ENCODE measurements around the gene BACE1-AS. TPM values are rescaled to one million over a fixed set of nuclear protein-coding genes. Genes with fewer than 3 reads are reported as not detected.
A peak's percentile ranks its signal among the peaks of the same experiment; 100 is the strongest.

Gene BACE1-AS
- total and polyA plus RNA-seq, 2 donors (not counting 1 experiment from before 2014, with no cell fraction given): 4.2 to 4.5 TPM

DNA sequence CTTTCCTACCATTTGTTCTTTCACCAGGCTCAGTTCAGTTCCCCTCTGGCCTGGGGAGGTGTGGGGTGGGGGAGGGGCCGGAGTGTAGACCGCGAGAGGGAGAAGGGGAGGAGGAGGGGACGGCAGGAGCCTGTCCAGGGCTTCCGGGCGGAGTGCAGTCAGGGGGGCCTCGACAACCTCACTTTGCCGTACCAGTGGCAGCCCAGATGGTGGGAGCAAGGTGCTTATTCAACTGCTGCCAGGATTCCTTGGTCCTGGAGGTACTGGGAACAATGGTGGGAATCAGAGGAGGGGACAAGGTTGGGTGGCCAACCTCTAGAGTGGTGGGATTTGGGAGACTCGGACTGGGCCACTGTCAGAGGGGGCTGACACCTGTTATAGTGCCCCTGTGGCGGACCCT is 23.7 kb downstream of the BACE1-AS start:
- TF ChIP-seq, protein P1, sequence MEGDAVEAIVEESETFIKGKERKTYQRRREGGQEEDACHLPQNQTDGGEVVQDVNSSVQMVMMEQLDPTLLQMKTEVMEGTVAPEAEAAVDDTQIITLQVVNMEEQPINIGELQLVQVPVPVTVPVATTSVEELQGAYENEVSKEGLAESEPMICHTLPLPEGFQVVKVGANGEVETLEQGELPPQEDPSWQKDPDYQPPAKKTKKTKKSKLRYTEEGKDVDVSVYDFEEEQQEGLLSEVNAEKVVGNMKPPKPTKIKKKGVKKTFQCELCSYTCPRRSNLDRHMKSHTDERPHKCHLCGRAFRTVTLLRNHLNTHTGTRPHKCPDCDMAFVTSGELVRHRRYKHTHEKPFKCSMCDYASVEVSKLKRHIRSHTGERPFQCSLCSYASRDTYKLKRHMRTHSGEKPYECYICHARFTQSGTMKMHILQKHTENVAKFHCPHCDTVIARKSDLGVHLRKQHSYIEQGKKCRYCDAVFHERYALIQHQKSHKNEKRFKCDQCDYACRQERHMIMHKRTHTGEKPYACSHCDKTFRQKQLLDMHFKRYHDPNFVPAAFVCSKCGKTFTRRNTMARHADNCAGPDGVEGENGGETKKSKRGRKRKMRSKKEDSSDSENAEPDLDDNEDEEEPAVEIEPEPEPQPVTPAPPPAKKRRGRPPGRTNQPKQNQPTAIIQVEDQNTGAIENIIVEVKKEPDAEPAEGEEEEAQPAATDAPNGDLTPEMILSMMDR (conservative IDR thresholded peaks at IDR 0.05 in 1 of 2, IDR thresholded peaks at IDR 0.05 in 1 of 2; ENCODE audit: low read depth in 1 of 2, low read length in 2 of 2): no peak
- TF ChIP-seq EZH2 (IDR thresholded peaks at IDR 0.05; ENCODE audit: low read length, missing control alignments): no peak
- Histone ChIP-seq H3K9me3 (ENCODE audit: control insufficient read depth, insufficient read depth, low read depth, low read length) (no peaks in the 10 kb centered on the region), H3K27me3 (ENCODE audit: control insufficient read depth, insufficient read depth, low read length) (no peaks in the 10 kb centered on the region), H4K20me1 (ENCODE audit: control insufficient read depth, extremely low read depth, insufficient read depth, low read length) (no peaks in the 10 kb centered on the region), H3K4me3 (replicated peaks in 1 of 4; ENCODE audit: control extremely low read depth in 1 of 4, insufficient read depth in 1 of 4, low read depth in 3 of 4, low read length in 4 of 4) (peak overlapping the region; percentile 81 to 87 (median 82)), H3K9ac (ENCODE audit: insufficient read depth, low read length) (peak overlapping the region; percentile 73), H3K27ac (ENCODE audit: insufficient read depth, low read length) (no peak overlapping the region), H3K4me2 (ENCODE audit: extremely low read depth, insufficient read depth, low read length) (peak overlapping the region; percentile 77), H3K4me1 (ENCODE audit: control insufficient read depth, extremely low read depth, insufficient read depth, low read length) (peaks cover 8% of the 10 kb centered on the region), H2AFZ (ENCODE audit: low read length) (no peak overlapping the region), H3K36me3 (ENCODE audit: control insufficient read depth, insufficient read depth, low read length) (no peaks in the 10 kb centered on the region), H3K79me2 (ENCODE audit: control insufficient read depth, insufficient read depth, low read length) (peaks cover 17% of the 10 kb centered on the region)
- DNase-seq (ENCODE audit: low read depth in 2 of 2): no peak

DNA sequence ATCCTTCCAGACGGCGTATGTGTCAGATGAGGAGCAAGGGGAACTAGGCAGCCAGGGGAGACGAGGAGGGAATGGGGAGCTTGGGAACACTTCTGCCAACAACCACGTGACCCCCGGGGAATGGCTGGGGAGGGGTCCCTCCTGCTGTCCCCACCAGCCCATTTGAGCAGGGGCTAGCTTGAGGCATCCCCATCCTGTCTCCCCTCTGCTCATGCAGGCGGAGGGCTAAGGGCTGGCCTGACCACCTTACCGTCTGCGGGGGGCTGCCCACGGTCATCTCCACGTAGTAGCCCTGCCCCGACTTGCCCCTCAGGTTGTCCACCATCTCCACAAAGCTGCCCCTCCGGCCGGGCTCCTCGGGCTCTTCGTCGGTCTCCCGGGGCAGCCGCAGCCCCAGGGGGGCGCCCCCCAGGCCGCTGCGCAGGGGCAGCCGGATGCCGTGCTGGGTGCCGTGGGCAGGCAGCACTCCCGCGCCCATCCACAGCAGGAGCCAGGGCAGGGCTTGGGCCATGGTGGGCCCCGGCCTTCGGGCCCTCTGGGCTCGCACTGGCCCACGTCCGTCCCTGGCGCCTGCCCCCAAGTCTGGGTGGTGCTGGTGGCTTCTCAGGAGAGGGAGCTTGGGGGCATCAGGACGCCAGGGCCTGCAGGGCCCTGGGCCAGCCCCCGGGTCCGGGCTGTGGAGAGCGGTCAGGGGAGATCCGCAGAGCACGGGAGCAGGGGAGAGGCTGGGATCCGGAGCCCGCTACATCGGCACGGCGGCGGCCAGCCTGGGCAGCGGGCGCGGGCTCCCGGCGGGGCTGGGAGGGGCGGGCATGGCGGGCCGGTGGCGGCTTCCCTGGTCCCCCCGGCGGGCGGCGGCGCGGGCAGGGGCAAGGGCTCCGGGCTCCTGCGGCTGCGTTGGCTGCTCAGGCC is 24.4 kb downstream of the BACE1-AS start:
- H3K9ac ChIP-seq (ENCODE audit: insufficient read depth, low read length): peak overlapping the region; percentile 73
- H3K79me2 ChIP-seq (ENCODE audit: control insufficient read depth, insufficient read depth, low read length): peaks cover 17% of the 10 kb centered on the region
- H3K4me1 ChIP-seq (ENCODE audit: control insufficient read depth, extremely low read depth, insufficient read depth, low read length): peaks cover 8% of the 10 kb centered on the region
- H3K9me3 ChIP-seq (ENCODE audit: control insufficient read depth, insufficient read depth, low read depth, low read length): no peaks in the 10 kb centered on the region
- H3K36me3 ChIP-seq (ENCODE audit: control insufficient read depth, insufficient read depth, low read length): no peaks in the 10 kb centered on the region
- TF ChIP-seq, protein P1 (conservative IDR thresholded peaks at IDR 0.05 in 1 of 2, IDR thresholded peaks at IDR 0.05 in 1 of 2; ENCODE audit: low read depth in 1 of 2, low read length in 2 of 2): no peak
- no peaks in the 10 kb centered on the region for H4K20me1 ChIP-seq (ENCODE audit: control insufficient read depth, extremely low read depth, insufficient read depth, low read length)
- H2AFZ ChIP-seq (ENCODE audit: low read length): peak overlapping the region; percentile 98
- peak in 1 of 2 donors; percentile 10 for DNase-seq (ENCODE audit: low read depth in 2 of 2)
- H3K27me3 ChIP-seq (ENCODE audit: control insufficient read depth, insufficient read depth, low read length): no peaks in the 10 kb centered on the region
- peak overlapping the region; percentile 93 for H3K4me2 ChIP-seq (ENCODE audit: extremely low read depth, insufficient read depth, low read length)
- peak overlapping the region; percentile 81 to 87 (median 82) for H3K4me3 ChIP-seq (replicated peaks in 1 of 4; ENCODE audit: control extremely low read depth in 1 of 4, insufficient read depth in 1 of 4, low read depth in 3 of 4, low read length in 4 of 4)
- H3K27ac ChIP-seq (ENCODE audit: insufficient read depth, low read length): peak overlapping the region; percentile 51

DNA sequence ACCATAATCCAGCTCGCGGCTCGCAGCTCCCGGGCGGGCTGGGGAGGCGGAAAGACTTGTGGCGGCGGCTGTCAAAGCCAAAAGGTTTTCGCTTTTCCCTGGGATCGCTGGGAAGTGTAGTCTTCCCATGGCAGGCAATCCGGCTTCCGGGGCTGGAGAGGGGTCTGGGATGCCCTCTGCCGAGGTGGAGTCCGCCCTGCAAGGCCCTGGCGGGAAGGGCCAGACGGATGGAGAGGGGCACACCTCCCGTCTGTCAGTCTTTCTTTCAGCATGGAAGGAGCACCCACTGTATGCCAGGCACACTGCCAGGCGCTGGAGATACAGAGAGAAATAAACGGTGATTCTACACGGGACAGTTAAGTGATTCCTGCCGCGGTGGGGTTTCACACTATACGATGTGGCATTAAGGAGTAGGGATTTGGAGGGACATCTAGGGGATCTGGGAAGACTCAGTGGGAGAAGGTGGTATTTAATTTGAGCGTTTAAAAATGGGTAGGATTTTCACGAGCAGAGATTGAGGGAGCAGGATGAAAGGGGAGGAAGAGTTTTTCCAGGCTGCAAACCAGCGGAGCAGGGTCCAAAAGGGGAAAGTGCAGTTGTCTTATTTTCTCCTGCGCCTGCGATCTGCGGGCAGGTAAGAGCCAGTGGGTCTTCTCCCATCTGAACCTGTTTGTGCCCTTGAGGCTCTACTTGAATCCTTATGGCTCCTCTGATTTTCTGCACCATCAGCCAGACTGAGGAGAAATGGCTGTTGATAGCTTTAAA is 25.2 kb downstream of the BACE1-AS start, which contains the start of gene BACE1:
BACE1 (minus strand) TSS at position 60 of the 765 bp plus-strand sequence. CDS start 461 bp downstream, outside the sequence.
- H3K27me3 ChIP-seq (ENCODE audit: control insufficient read depth, insufficient read depth, low read length): no peaks in the 10 kb centered on the region
- H2AFZ ChIP-seq (ENCODE audit: low read length): peak within 1 kb of the TSS; percentile 98
- TF ChIP-seq, protein P1 (conservative IDR thresholded peaks at IDR 0.05 in 1 of 2, IDR thresholded peaks at IDR 0.05 in 1 of 2; ENCODE audit: low read depth in 1 of 2, low read length in 2 of 2): peak; percentile 38 to 69
- no peak for TF ChIP-seq EZH2 (IDR thresholded peaks at IDR 0.05; ENCODE audit: low read length, missing control alignments)
- H4K20me1 ChIP-seq (ENCODE audit: control insufficient read depth, extremely low read depth, insufficient read depth, low read length): no peaks in the 10 kb centered on the region
- H3K4me3 ChIP-seq (replicated peaks in 1 of 4; ENCODE audit: control extremely low read depth in 1 of 4, insufficient read depth in 1 of 4, low read depth in 3 of 4, low read length in 4 of 4): peak within 1 kb of the TSS; percentile 81 to 87 (median 82)
- H3K9ac ChIP-seq (ENCODE audit: insufficient read depth, low read length): peak within 1 kb of the TSS; percentile 73
- H3K27ac ChIP-seq (ENCODE audit: insufficient read depth, low read length): peak within 1 kb of the TSS; percentile 51
- peaks cover 8% of the 10 kb centered on the region for H3K4me1 ChIP-seq (ENCODE audit: control insufficient read depth, extremely low read depth, insufficient read depth, low read length)
- peak; percentile 84 to 88 for DNase-seq (ENCODE audit: low read depth in 2 of 2)
- no peaks in the 10 kb centered on the region for H3K36me3 ChIP-seq (ENCODE audit: control insufficient read depth, insufficient read depth, low read length)
- H3K79me2 ChIP-seq (ENCODE audit: control insufficient read depth, insufficient read depth, low read length): peaks cover 17% of the 10 kb centered on the region
- H3K4me2 ChIP-seq (ENCODE audit: extremely low read depth, insufficient read depth, low read length): peak within 1 kb of the TSS; percentile 93
- H3K9me3 ChIP-seq (ENCODE audit: control insufficient read depth, insufficient read depth, low read depth, low read length): no peaks in the 10 kb centered on the region
